Measurements from ENCODE around the gene TMEM181.

DNA sequence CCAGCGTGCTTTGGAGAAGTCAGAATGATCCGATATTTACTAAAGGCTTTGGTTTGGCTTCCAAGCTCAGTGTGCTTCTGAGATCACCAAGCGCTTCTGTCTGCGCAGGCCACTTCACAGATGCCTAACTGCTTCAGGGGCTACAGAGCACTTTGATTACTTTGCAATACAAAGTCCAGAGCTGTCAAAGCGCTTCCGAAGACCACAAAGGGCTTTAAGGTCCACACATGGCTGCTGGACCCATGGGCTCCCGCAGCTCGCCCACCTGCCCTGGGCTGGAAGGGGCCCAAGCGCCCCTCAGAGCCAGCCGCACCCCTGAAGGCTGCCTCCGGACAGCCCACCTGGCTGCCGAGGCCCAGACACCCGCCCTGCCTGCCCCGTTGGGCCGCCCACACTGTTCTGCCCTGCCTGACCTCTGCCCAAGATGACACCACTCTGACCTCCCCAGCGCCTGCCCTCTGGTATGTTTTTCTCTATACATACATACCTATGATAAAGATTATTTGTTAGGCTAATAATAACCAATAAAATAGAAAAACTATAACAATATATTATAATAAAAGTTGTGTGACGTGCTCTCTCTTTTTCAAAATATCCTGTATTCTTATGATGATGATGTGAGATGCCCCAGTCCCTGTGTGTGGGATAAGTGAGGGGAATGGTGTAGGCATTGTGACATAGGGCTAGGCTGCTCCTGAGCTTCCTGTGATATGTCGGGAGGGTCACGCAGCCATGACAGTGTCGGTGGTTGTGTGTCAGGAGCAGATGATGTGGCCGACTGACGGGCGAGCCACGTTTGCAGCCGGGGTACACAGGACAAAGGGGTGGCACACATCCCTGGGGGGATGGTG is 62.0 kb downstream of the TMEM181 start:
- TF ChIP-seq POLR2A (IDR thresholded peaks at IDR 0.05): no peak
- TF ChIP-seq, protein P1, sequence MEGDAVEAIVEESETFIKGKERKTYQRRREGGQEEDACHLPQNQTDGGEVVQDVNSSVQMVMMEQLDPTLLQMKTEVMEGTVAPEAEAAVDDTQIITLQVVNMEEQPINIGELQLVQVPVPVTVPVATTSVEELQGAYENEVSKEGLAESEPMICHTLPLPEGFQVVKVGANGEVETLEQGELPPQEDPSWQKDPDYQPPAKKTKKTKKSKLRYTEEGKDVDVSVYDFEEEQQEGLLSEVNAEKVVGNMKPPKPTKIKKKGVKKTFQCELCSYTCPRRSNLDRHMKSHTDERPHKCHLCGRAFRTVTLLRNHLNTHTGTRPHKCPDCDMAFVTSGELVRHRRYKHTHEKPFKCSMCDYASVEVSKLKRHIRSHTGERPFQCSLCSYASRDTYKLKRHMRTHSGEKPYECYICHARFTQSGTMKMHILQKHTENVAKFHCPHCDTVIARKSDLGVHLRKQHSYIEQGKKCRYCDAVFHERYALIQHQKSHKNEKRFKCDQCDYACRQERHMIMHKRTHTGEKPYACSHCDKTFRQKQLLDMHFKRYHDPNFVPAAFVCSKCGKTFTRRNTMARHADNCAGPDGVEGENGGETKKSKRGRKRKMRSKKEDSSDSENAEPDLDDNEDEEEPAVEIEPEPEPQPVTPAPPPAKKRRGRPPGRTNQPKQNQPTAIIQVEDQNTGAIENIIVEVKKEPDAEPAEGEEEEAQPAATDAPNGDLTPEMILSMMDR (IDR thresholded peaks at IDR 0.05): no peak
